ENCODE measurements around the gene ATP6V1E1. TPM values are rescaled to one million over a fixed set of nuclear protein-coding genes. Genes with fewer than 3 reads are reported as not detected.

Gene ATP6V1E1
- total and polyA plus RNA-seq, 12 donors, result 88.1 to 388 (median 184) TPM

DNA sequence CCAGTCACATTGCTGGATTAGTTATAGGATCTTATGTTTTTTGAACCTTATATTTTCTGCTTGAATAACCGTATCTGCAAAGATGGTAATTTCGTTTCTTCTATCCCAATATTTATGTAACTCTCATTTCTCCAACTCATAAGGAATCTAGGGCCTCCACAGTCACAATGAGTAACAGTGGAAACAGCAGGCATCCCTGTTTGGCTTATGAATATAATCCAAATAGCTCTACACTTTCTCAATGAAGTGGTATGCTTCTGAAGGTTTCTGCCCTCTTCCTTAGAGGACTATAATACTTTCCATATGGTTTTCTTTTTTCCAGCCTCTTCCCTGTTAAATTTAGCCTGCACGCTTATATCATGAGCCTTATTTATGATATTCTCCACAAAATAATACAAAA, 16.5 kb downstream of the ATP6V1E1 start:
- 57 to 91% (median 73%) methylated on average over 3 of the region's 3 CpGs for WGBS, 4 donors
- H3K27me3 ChIP-seq, result no peaks in the 10 kb centered on the region
- no peak overlapping the region for H3K4me3 ChIP-seq
- H3K27ac ChIP-seq, result no peak overlapping the region
- peaks cover 0 to 36% of the 10 kb centered on the region in 2 donors for H3K36me3 ChIP-seq (replicated peaks in 1 of 2)
- H3K9me3 ChIP-seq (replicated peaks in 1 of 3), result no peaks in the 10 kb centered on the region
- TF ChIP-seq POLR2A (IDR thresholded peaks at IDR 0.05), result no peak
- TF ChIP-seq, protein P1, sequence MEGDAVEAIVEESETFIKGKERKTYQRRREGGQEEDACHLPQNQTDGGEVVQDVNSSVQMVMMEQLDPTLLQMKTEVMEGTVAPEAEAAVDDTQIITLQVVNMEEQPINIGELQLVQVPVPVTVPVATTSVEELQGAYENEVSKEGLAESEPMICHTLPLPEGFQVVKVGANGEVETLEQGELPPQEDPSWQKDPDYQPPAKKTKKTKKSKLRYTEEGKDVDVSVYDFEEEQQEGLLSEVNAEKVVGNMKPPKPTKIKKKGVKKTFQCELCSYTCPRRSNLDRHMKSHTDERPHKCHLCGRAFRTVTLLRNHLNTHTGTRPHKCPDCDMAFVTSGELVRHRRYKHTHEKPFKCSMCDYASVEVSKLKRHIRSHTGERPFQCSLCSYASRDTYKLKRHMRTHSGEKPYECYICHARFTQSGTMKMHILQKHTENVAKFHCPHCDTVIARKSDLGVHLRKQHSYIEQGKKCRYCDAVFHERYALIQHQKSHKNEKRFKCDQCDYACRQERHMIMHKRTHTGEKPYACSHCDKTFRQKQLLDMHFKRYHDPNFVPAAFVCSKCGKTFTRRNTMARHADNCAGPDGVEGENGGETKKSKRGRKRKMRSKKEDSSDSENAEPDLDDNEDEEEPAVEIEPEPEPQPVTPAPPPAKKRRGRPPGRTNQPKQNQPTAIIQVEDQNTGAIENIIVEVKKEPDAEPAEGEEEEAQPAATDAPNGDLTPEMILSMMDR (IDR thresholded peaks at IDR 0.05), result no peak
- H3K4me1 ChIP-seq (replicated peaks in 1 of 2), result peaks cover 8 to 12% of the 10 kb centered on the region in 2 donors
- DNase-seq, result no peak
- intact Hi-C loops (cut with DNase I), result no loop called here

DNA sequence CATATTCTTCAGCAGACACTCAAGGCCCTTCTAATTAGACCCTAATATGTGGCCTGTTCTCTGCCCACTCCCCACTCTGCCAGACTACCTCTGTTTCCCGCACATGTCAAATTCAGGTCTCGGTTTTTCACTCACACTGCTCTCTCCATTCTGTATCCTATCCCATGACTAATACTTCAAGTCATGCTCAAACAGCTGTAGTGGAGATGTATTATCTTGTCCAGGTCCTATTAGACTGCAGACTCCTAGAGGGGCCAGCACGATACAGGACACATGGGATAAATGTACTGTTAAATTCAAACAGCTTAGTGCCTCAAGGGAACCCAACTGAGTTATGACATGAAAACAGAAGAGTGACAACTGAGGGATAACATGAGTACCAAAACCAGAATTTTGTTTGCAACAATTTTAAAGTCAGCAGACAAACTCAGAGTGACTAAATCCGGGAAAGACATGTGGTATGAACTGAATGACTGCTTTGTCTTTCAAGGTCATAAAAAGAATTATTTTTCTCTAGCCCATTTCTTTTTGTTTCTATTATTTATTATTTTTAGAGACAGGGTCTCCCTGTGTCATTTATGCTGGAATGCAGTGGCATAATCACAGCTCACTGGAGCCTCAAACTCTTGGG, 20.5 kb downstream of the ATP6V1E1 start:
- peaks cover 8 to 12% of the 10 kb centered on the region in 2 donors for H3K4me1 ChIP-seq (replicated peaks in 1 of 2)
- WGBS, 4 donors, result 74 to 84% (median 76%) methylated on average over 4 of the region's 4 CpGs
- no peak for TF ChIP-seq POLR2A (IDR thresholded peaks at IDR 0.05)
- TF ChIP-seq, protein P1 (IDR thresholded peaks at IDR 0.05), result no peak
- peaks cover 0 to 36% of the 10 kb centered on the region in 2 donors for H3K36me3 ChIP-seq (replicated peaks in 1 of 2)
- peak overlapping the region in 2 of 5 donors; percentile 0 to 15 for H3K27ac ChIP-seq
- no peak for DNase-seq
- no peaks in the 10 kb centered on the region for H3K27me3 ChIP-seq
- no peak overlapping the region for H3K4me3 ChIP-seq
- no peaks in the 10 kb centered on the region for H3K9me3 ChIP-seq (replicated peaks in 1 of 3)
- intact Hi-C loops (cut with DNase I), result no loop called here

DNA sequence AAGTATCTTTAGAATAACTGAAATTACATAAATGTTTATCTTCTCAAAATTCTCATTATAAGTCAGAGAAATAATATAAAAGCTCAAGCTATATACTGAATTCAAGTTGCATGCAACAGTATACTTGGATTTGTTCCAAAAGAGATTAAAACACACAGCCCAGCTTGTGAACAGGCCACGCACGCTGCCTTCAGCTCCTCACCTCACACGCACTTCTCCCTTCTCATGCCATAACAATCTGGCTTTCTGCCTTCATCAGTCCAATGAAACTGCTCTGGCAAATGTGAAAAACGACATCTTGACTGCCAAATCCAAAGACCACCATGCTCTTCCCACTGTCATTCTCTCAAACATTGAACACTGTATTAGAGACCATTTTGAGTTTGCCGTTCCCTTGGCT, 22.1 kb downstream of the ATP6V1E1 start:
- intact Hi-C loops (cut with DNase I), result no loop called here
- no peak overlapping the region for H3K27ac ChIP-seq

DNA sequence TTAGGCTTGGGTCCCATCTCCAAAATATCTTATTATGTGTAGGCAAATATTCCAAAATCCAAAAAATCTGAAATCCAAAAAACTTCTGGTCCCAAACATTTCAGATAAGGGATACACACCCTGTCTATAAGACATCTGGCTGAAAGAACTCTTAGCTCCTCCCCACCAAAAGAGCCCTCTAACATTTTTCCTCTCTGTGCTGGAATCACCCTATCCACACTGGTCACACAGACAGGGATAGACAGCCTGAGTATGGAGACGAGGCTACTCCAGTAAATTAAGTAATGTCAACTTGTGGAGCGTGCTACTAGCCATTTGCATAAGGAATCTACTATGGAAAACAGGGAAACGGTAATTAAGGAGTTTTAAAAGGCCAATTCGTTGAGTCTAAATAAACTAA, 24.9 kb downstream of the ATP6V1E1 start:
- WGBS, 4 donors, result 90 to 94% (median 91%) methylated on average over 4 of the region's 4 CpGs
- no peaks in the 10 kb centered on the region for H3K27me3 ChIP-seq

More for the DNA sequence above, 22.1 kb downstream of the ATP6V1E1 start:
- Histone ChIP-seq H3K4me1 (replicated peaks in 1 of 2) (peaks cover 8 to 12% of the 10 kb centered on the region in 2 donors), H3K36me3 (replicated peaks in 1 of 2) (peaks cover 0 to 21% of the 10 kb centered on the region in 2 donors), H3K27me3 (no peaks in the 10 kb centered on the region), H3K9me3 (replicated peaks in 1 of 3) (no peaks in the 10 kb centered on the region), H3K4me3 (no peak overlapping the region)
- WGBS, 4 donors, result 73 to 80% (median 78%) methylated on average over 5 of the region's 5 CpGs
- peak in 1 of 7 donors; percentile 52 for DNase-seq
- no peak for TF ChIP-seq POLR2A (IDR thresholded peaks at IDR 0.05)
- TF ChIP-seq, protein P1 (IDR thresholded peaks at IDR 0.05), result no peak

More for the DNA sequence above, 24.9 kb downstream of the ATP6V1E1 start:
- Histone ChIP-seq H3K36me3 (replicated peaks in 1 of 2) (peaks cover 0 to 32% of the 10 kb centered on the region in 2 donors), H3K27ac (no peak overlapping the region), H3K4me1 (replicated peaks in 1 of 2) (peaks cover 5 to 7% of the 10 kb centered on the region in 2 donors), H3K9me3 (replicated peaks in 1 of 3) (no peaks in the 10 kb centered on the region), H3K4me3 (no peak overlapping the region)
- intact Hi-C loops (cut with DNase I), result no loop called here
- no peak for DNase-seq
- TF ChIP-seq, protein P1 (IDR thresholded peaks at IDR 0.05), result no peak
- TF ChIP-seq POLR2A (IDR thresholded peaks at IDR 0.05), result no peak

Measured in adrenal gland (tissue), 12 donors.